Activated CD8-positive, alpha-beta memory T cell treated with anti-CD3 and anti-CD28 coated beads, Interleukin-2, amount 50 U/mL, for 24 hours (primary cell): ENCODE measurements around the gene STK32B.

Experiments
- DNase-seq: peaks from one replicate; pipeline ENCODE4 v3.0.0-alpha.2; 2020; ENCODE audit errors: extremely low read depth

STK32B gene

DNA sequence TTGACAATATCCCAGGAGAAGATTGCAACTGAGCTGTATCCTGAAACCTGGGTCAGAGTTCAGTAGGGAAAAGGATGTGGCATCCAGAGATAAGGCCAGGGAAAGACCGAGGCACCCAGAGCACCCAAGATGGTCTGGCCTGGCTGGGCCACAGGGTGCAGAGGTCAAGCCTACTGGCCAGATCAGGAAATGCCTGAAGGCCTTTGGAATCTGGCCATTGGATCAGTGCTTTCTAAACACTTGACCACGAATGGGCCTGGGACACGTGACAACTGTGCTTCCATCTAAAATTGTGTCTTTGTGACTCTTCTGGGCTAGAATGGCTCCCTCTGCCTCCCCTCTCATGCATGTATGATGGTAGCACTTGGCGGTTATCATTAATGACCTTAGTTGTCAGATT, 340.2 kb downstream of the STK32B start:
- no peak for DNase-seq

DNA sequence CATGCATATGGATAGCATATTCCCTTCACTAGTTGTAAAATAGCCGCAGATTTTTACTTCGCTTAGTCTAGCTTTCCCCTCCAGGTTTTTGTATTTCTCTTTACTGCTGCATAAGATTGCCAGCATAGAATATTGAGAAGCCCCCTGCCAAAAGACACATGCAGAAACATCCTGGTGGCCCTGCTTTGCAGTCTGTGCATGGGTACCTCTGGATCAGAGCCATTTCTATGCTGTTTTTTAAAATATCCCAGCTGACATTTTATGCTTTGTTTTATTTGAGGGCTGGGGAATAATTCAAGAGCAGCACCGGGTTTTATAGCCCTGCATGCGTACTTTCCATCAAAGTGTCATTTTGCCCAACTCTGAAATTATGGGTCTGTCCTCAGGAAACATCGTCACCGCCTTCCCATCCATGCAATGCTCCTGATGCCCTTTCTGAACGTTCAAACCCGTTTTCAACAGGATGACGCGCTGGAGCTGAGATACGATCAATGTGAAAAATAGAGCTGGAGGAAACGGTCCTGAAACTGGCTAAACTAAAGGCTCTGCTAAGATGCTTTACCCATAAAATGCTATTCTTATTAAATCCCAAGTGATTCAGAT, 342.7 kb downstream of the STK32B start:
- DNase-seq = no peak

DNA sequence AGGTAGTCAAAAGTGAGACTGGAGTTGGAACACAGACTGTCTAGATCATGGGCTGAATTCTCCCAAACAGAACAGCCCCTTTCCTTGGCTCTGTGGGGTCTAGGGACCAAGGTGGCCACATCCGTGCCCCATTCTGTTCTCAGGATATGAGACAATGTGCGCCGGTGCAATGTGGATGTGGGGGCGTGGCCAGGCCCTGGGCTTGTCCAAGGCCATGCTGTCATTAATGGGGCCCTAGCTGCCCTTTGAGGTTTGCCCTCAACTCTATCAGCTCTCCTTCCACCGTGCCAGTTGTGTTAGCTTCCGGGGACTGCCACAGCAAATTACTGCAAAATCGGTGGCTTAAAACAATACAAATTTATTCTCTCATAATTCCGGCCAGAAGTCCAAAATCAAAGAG, 344.5 kb downstream of the STK32B start:
- DNase-seq = no peak

DNA sequence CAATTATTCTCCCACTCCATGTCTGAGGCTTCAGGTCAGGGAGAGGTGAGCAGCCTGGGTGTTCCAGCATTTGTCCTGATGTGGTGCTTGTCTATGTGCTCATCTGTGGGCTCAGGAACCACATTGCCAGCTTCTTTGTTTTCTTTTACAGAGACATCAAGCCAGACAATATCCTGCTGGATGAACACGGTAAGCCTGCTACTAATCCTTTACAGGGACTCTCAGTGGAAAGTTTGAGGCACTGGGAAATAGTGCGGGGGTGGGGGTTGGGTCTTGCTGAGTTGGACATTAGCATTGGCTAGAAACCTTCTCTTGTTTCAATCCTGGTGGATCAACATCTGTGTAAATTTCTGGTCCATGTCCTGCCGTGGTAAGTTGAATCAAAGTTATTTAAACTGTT, 346.8 kb downstream of the STK32B start:
- no peak for DNase-seq

DNA sequence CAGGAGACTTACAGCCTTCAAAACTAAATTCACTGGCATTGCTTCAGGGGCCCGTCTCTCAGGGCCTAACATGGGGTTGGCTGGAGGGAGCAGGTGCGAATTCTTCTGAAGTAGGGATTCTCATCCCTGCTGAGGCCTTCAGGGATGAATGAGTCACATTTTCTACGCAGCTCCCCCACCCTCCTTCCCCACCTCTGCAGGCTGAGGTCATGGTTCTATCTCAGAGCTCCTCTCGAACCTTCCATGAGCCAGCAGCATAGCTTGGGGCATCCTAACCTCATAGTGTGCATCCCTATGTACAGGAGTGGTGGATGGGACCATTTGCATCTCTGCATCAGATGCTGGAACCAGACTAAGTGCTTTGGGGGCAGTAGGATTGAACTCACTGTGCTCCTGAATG, 347.8 kb downstream of the STK32B start:
- no peak for DNase-seq

DNA sequence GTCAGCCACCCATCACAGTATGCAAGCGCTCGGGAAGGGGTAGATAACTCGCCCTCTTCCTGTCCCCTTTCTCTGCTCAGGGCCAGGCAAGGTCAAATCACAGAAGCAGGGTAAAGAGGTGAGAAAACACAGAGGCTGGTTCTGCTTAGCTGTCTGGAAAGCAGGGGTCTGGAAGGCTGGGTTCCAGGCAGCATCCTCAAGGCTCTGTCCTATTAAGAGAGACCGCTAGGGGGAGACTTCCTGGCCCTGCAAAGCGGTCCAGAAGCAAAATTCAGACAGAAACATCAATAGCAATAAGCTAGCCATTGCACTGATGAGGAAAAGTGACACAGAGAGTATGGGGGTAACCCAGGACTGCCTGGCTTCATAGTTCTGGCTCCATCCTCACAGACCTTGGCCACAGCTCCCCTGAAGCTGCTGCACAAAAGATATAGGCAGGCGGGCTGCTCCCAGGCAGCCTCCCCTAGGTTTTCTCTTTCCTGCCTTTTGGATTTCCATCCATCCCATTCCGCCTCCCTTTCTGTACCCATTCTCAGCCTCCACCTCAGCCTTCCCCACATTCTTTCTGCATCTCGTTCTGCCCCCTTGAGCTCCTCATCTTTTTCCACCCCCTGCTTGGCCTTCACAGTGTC, 348.6 kb downstream of the STK32B start:
- no peak for DNase-seq

- DNase-seq = no peak
These were observed 352.6 kb downstream of the STK32B start for GRCh38 chr4:5403746-5404497.

DNA sequence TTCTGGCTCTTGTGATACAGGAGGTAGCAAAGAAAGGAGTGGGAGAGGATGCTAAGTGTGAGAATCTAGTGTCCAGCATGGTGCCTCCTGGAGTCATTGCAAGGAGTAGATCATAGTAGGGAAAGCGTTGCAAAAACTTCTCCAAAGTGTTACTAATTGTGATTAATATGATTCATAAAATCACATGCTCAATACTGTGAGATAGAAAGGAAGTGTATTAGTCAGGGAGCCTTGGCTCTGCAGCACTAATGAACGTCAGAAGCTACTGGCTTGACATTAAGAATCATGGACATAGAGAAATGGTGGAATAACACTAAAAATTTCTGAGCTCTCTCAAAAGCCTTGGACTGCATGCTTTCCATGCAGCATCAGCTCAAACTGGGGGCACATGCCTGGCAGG, 358.0 kb downstream of the STK32B start:
- DNase-seq = no peak

DNA sequence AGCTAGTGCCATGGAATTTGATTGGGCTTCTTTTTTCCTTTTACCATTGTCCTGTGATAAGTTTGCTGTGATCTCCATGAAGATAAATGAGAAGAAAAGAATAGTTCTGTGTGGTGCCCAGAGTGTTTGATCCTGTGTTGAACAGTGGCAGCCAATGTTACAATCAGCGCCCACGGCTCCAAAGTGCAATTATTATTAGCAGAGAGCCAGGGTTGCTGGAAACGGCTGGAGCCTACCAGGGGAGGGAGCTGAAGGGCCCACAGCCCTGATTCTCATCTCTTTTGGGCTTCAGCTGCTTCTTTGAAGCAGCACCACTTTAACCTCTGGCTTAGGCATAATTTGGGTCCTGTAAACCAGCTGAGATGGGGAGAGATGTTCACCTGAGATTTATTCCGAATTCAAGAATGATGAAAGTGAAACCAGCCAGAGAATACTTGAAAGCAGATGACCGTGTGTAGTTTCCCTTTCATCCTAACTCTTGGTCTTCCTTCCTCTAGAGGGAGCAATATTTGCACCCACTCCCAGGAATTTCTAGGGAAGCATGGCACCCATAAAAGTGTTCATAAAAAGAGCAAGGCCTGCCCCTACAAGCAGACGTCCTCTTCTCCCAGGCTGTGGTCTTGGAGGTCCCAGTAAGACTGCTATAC, 358.8 kb downstream of the STK32B start:
- no peak for DNase-seq

DNA sequence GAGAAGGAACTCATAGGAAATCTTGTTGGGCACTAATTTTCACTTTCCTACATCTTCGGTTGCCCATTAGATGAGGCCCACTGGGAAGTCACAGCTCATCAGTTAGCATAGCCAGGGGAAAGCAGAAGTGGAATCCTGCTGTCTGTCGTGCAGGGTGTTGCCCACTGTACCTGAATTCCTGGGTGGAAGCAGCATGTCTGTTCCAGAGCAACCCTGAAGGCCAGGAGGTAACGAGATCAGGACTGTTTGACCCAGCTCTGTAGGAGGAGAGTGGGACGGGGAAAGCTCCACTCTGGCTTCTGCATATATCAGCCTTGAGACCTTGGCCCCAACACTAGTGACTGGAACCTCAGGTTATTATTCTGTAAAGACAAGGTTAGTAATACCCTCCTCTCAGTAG, 361.0 kb downstream of the STK32B start:
- no peak for DNase-seq

- DNase-seq = no peak
These were observed 361.5 kb downstream of the STK32B start for GRCh38 chr4:5412751-5413150.

- DNase-seq = no peak
These were observed 365.4 kb downstream of the STK32B start for GRCh38 chr4:5416637-5417036.

- no peak for DNase-seq
These were observed 369.0 kb downstream of the STK32B start for GRCh38 chr4:5420266-5420665.

- DNase-seq = no peak
These were observed 370.1 kb downstream of the STK32B start for GRCh38 chr4:5421416-5421815.

GRCh38 chr4:5422195-5422594, 370.9 kb downstream of the STK32B start:
- DNase-seq = no peak

DNA sequence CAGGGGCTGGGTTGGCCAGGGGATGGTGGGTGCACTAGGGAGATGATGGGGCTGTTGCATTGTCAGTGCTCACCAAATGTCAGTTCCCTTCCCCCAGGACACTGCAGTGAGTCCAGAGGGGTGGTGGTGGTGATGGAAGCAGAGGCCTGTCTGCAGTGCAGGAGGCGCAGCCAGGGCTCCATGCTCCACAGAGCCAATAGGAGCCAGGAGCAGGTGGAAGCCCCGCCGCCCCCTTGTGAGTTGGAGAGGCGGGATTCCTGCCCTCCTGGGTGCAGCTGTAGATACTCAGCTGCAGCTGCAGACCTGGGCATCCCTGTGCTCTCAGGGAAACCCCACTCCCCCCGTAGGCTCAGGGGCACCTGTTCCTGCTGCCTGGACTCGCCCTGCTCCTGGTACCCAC, 372.4 kb downstream of the STK32B start:
- no peak for DNase-seq

GRCh38 chr4:5424211-5424610, 372.9 kb downstream of the STK32B start:
- DNase-seq = no peak

- DNase-seq = no peak
These were observed 373.6 kb downstream of the STK32B start for GRCh38 chr4:5424901-5425300.

DNA sequence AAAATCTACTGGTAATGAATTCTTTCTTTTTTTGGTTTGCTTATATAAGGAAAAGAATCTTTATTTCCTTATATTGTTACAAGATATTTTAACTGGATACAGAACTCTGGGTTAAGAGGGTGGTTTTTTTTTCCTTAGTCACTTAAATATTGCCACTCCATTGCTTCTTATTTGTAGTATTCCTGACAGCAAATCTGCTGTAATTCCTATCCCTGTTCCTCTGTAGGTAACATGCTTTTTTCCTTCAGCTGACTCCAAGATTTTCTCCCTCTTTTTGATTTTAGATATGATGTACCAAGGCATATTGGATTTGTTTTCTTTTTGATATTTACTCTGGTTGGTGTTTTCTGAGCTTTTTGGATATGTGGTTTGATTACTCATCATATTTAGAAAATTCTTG, 378.5 kb downstream of the STK32B start:
- no peak for DNase-seq

DNA sequence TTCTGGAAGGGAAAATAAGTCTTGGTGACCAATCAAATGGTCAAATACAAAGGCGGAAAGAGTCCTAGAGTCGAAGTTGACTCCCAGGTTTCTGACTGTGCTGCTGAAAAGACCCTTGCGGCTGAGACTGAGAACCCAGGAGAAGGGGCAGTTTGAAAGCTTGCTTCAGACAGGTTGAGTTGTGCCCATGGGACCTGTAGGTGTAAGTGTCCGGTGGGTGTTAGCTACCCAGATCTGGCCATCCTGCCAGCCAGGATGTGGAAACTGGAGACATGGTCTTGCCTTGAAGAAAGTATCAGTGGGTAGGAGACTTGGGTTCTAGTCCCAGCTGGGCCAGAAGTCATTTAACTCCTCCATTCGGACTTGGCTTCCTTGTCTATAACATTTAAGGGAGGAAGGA, 381.9 kb downstream of the STK32B start:
- DNase-seq = no peak

- DNase-seq = no peak
These were observed 383.9 kb downstream of the STK32B start for GRCh38 chr4:5435201-5435600.

DNA sequence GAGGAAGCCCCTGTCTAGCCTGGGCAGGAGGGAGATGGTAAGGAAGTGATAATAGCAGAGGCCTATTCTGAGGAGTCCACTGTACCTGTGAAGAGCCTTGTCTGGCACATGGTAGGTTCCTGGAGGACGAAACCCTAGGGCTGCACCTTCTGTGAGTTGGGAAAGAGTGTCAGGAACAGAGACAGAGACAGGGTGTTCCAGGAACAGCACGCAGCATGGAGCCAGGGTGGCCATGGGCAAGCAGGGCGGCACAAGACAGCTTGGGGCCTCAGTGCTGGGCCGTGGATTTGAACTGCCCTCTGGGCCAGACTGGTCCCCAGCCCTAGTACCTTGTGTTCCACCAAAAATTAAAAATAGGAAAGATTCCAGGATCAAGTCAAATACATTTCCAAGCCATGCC, 384.5 kb downstream of the STK32B start:
- no peak for DNase-seq
